ENCODE results near the gene EXOC6B. TPM values are rescaled to one million over a fixed set of nuclear protein-coding genes. Genes with fewer than 3 reads are reported as not detected.

The EXOC6B gene
- total and polyA plus RNA-seq, 2 of the 8 experiments (the other 6 are each of a cell fraction or from before 2014, with no cell fraction given), result 13.5 to 33.0 TPM

GRCh38 chr2:72835403-72835802, 9.6 kb upstream of the EXOC6B start:
- Histone ChIP-seq H3K4me1 (replicated peaks in 1 of 4; ENCODE audit: control insufficient read depth in 3 of 4, insufficient read depth in 4 of 4, low read length in 3 of 4) (no peaks in the 10 kb centered on the region), H3K18ac (ENCODE audit: extremely low read depth, low read length) (no peak overlapping the region), H3K27me3 (replicated peaks in 1 of 4; ENCODE audit: control insufficient read depth in 3 of 4, extremely low read depth in 1 of 4, insufficient read depth in 3 of 4, low read length in 3 of 4) (no peaks in the 10 kb centered on the region), H3K23me2 (ENCODE audit: low read depth, low read length) (no peaks in the 10 kb centered on the region), H3K4ac (replicated peaks; ENCODE audit: insufficient read length, low read depth, low read length) (no peak overlapping the region), H3K79me1 (ENCODE audit: low read depth, low read length) (no peaks in the 10 kb centered on the region), H3K36me3 (ENCODE audit: control insufficient read depth in 2 of 4, insufficient read depth in 4 of 4, low read length in 3 of 4) (no peaks in the 10 kb centered on the region), H4K5ac (ENCODE audit: insufficient read length, low read depth, low read length) (no peak overlapping the region), H3K79me2 (ENCODE audit: control insufficient read depth in 1 of 2, insufficient read depth in 2 of 2, low read length in 2 of 2) (no peaks in the 10 kb centered on the region), H2AK5ac (ENCODE audit: low read depth, low read length) (no peak overlapping the region), H4K8ac (ENCODE audit: extremely low read depth, insufficient read depth, low read length) (no peak overlapping the region), H2BK12ac (ENCODE audit: low read depth, low read length) (no peak overlapping the region), H3K56ac (replicated peaks; ENCODE audit: insufficient read length, low read depth, low read length) (no peak overlapping the region), H2AFZ (ENCODE audit: low read length) (no peak overlapping the region), H2BK20ac (ENCODE audit: low read length) (no peak overlapping the region), H2BK5ac (ENCODE audit: low read depth, low read length) (no peak overlapping the region), H3K14ac (ENCODE audit: insufficient read length) (no peak overlapping the region), H3K23ac (ENCODE audit: insufficient read length) (no peak overlapping the region), H3K9ac (replicated peaks in 1 of 4; ENCODE audit: extremely low read depth in 1 of 4, low read depth in 3 of 4, low read length in 3 of 4) (no peak overlapping the region), H3K4me2 (ENCODE audit: insufficient read depth in 1 of 2, low read depth in 2 of 2, low read length in 2 of 2) (no peak overlapping the region), H2BK120ac (replicated peaks; ENCODE audit: low read depth, low read length) (no peak overlapping the region), H3K27ac (ENCODE audit: low read depth, low read length) (no peak overlapping the region), H4K91ac (replicated peaks; ENCODE audit: insufficient read length, low read length) (no peak overlapping the region), H4K20me1 (replicated peaks in 1 of 2; ENCODE audit: control insufficient read depth in 1 of 2, insufficient read depth in 2 of 2, low read length in 2 of 2) (no peaks in the 10 kb centered on the region), H3K9me3 (ENCODE audit: insufficient read depth in 2 of 2, low read depth in 1 of 2, low read length in 1 of 2) (no peaks in the 10 kb centered on the region), H2BK15ac (ENCODE audit: low read length) (no peak overlapping the region), H3K4me3 (ENCODE audit: extremely low read depth in 1 of 4, insufficient read depth in 2 of 4, low read depth in 3 of 4, low read length in 4 of 4) (no peak overlapping the region)
- DNase-seq (ENCODE audit: low read depth in 1 of 2, low spot score in 2 of 2) (no peak), FAIRE-seq (no peak)
- WGBS, 2 experiments (ENCODE audit: extremely low coverage in 1 of 2, insufficient coverage in 1 of 2, insufficient read length in 1 of 2, insufficient replicate concordance in 2 of 2, low coverage in 1 of 2, low lambda C conversion rate in 2 of 2, missing lambda C conversion rate in 1 of 2), result 77% methylated on average over 1 of the region's 1 CpG; no CpG with 5 or more reads in 1 of the 2 experiments
- CTCF ChIA-PET (ENCODE audit: partially characterized antibody), result interaction anchor here (0.7 to 2.0 kb wide), 6 partner anchors 8 to 62 kb away, joined by 3 to 8 read pairs (median 4); no protein-coding TSS in a partner anchor
- POLR2A ChIA-PET (ENCODE audit: partially characterized antibody), result interaction anchor here (1.0 kb wide), 1 partner anchor 11 kb away, joined by 3 read pairs; no protein-coding TSS in a partner anchor
- TF ChIP-seq TBP (IDR thresholded peaks at IDR 0.05; ENCODE audit: low read depth, low read length), result no peak
